ENCODE measurements around the gene TRH.

Gene TRH

DNA sequence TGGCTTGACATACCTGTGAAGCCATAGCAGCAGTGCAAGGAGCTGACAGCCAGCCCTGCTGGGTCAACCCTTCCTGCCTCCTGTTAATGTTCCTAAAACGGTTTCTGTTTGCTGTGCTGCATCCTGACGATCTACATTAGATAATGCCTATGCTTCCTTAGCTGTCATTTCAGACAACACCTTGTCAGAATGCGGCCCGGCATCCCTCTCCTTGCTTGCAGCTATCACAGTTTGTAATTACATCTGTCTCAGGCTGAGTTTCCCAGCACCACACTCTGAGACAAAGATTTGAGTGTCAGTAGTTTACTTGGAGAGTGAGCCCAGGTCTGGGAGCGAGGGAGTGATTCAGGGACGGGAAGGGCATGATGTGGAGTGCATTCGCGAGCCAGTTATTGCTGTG lies 9.0 kb downstream of the TRH start:
- no peak overlapping the region for H3K4me3 ChIP-seq (ENCODE audit: low read length)
- TF ChIP-seq, protein P1, sequence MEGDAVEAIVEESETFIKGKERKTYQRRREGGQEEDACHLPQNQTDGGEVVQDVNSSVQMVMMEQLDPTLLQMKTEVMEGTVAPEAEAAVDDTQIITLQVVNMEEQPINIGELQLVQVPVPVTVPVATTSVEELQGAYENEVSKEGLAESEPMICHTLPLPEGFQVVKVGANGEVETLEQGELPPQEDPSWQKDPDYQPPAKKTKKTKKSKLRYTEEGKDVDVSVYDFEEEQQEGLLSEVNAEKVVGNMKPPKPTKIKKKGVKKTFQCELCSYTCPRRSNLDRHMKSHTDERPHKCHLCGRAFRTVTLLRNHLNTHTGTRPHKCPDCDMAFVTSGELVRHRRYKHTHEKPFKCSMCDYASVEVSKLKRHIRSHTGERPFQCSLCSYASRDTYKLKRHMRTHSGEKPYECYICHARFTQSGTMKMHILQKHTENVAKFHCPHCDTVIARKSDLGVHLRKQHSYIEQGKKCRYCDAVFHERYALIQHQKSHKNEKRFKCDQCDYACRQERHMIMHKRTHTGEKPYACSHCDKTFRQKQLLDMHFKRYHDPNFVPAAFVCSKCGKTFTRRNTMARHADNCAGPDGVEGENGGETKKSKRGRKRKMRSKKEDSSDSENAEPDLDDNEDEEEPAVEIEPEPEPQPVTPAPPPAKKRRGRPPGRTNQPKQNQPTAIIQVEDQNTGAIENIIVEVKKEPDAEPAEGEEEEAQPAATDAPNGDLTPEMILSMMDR (IDR thresholded peaks at IDR 0.05; ENCODE audit: insufficient read depth, low read depth, low read length, missing control alignments) = no peak
- DNase-seq (ENCODE audit: low read depth) = no peak

DNA sequence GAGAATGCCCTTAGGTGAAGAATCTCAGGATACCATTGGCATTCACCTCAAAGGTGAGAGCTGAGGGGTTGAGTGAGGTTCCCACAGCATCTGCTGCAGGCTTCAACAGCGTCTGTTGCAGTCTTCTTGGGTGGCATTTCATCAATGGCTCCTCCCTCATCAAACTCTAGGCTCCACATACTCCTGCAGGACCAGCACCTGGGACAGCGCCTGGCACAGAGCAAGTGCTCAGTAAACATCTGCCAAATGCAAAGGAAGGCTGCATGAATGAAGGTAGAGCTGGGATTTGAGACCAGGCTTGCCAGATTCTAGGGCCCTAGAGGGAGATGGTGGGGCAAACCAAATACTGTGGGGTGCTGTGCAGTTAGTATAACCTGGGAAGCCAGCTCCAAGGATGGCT lies 9.6 kb downstream of the TRH start:
- H3K4me3 ChIP-seq (ENCODE audit: low read length) = no peak overlapping the region
- peak; percentile 22 for DNase-seq (ENCODE audit: low read depth)
- TF ChIP-seq, protein P1 (IDR thresholded peaks at IDR 0.05; ENCODE audit: insufficient read depth, low read depth, low read length, missing control alignments) = no peak

DNA sequence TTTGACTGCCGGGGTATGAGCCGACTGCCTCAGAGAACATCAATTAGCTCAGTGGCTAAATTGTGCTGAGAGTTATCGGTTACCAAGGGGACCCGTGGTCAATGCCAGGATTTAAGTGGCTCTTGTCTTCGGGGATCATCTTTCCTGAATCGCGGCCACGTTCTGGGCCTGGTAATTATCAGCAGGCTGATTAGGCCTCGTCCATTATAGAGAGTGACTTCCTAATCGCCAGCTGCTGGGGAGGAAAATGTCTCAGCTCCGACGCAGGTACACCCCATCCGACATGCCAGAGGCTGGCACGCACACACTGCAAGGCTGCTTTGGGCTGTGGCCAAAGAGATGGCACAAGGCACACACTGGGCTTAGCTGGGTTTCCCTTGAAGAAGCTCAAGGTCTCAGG lies 10.6 kb downstream of the TRH start:
- DNase-seq (ENCODE audit: low read depth) = no peak
- TF ChIP-seq, protein P1 (IDR thresholded peaks at IDR 0.05; ENCODE audit: insufficient read depth, low read depth, low read length, missing control alignments) = no peak

DNA sequence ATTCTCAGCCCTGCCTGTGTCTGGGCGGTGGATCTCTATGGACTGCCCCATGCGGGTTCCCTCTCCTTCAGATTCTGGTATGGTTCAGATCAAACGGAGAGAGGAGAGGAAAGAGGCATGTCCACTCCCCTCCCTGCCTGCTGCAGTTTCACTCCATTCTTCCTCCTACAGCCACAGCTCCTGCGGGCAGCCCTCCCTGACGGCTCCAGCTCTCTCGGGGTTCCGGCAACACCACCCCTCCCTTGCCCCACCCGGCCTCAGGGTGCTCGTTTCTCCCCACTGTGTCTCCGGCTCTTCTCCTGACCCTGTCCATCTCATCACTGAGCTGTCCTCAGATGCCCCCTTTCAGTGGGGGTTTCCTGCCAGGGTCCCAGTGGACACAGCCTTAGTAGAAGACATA lies 13.9 kb downstream of the TRH start:
- no peak overlapping the region for H3K4me3 ChIP-seq (ENCODE audit: low read length)
- no peak for DNase-seq (ENCODE audit: low read depth)
- TF ChIP-seq, protein P1 (IDR thresholded peaks at IDR 0.05; ENCODE audit: insufficient read depth, low read depth, low read length, missing control alignments) = no peak

More for the DNA sequence above, 10.6 kb downstream of the TRH start:
- no peak overlapping the region for H3K4me3 ChIP-seq (ENCODE audit: low read length)

DNA sequence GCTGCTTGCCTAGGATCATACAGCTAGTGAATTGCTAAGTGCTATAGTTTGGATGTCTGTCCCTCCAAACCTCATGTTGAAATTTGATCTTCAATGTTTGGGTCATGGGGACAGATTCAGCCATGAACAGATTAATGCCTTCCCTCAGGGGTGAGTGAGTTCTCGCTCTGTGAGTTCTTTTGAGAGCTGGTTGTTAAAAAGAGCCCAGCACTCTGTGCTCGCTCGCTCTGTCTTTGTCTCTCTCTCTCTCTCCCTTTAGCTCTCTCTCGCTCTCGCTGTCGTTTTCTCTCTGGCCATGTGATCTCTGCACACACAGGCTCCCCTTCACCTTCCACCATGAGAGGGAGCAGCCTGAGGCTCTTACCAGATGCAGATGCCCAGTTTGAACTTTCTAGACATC lies 14.9 kb downstream of the TRH start:
- no peak overlapping the region for H3K4me3 ChIP-seq (ENCODE audit: low read length)

DNA sequence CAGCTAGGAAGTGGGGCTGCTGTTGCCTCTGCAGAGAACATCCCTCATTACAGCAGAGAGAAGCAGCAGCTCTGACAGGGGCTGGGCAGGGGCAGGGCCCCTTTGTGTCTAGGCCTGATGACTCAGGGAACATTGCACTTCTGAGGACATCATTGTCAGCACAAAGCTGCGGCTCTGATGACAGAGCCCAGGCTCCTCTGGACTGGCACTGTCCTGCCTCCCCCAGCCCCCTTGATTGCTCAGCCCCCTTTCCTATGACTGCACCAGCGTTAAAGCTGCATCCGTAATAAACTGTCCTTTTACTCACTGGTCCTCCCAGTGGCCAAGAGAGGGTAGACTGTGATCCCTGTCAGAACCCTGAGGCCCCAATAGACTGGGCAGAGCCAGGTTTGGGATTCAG lies 18.3 kb downstream of the TRH start:
- TF ChIP-seq, protein P1 (IDR thresholded peaks at IDR 0.05; ENCODE audit: insufficient read depth, low read depth, low read length, missing control alignments) = peak; percentile 26
- DNase-seq (ENCODE audit: low read depth) = peak; percentile 13
- no peak overlapping the region for H3K4me3 ChIP-seq (ENCODE audit: low read length)

More for the DNA sequence above, 14.9 kb downstream of the TRH start:
- DNase-seq (ENCODE audit: low read depth) = no peak
- TF ChIP-seq, protein P1 (IDR thresholded peaks at IDR 0.05; ENCODE audit: insufficient read depth, low read depth, low read length, missing control alignments) = no peak

DNA sequence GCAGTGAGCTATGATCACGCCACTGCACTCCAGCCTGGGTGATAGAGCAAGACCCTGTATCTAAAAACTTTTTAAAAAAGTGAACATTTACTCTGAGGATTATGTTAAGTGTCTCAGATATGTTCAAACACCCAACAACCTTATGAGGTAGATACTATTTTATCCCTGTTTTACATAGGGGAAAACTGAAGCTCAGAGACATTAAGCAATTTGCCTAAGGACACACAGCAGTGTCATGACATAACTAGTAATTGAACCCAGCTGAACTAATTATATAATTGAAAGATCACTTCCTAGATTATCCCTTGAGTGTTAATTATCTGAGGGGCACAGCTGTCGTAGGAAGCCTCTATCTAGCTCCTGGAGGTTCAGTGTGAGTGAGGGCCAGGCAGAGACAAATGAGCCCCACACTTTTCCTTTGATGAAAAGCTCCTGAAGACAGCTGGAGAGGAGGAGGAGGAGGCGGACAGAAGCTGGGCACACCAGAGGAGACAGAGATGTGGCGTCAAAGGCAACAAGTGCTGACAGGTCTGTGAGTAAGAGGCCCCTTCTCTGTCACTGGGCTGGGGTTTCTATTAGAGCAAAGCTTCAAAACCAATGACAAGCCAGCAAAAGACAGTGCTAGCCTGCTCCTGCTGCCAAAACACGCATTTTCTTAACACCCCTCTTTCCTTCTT lies 20.5 kb downstream of the TRH start:
- TF ChIP-seq, protein P1 (IDR thresholded peaks at IDR 0.05; ENCODE audit: insufficient read depth, low read depth, low read length, missing control alignments) = no peak
- H3K4me3 ChIP-seq (ENCODE audit: low read length) = no peak overlapping the region
- DNase-seq (ENCODE audit: low read depth) = peak; percentile 82

All from epithelial cell of esophagus (primary cell).